K562 (cell line): ENCODE measurements around the gene ECD.

Experiments
- CCAR2 ChIP-seq: fragments of 200-400 bp; formaldehyde crosslinking; IDR thresholded peaks from 2 replicates; pipeline ENCODE4 v1.6.1; 2017; ENCODE audit warnings: mild to moderate bottlenecking, low read depth, low read length
- CREB3 ChIP-seq: fragments of 450-650 bp; conservative IDR thresholded peaks from 2 replicates; pipeline ENCODE4 v1.6.1; 2016; ENCODE audit warnings: missing genetic modification characterization, low read depth, mild to moderate bottlenecking, missing compliant biosample characterization, moderate library complexity
- CTCF ChIP-seq, 3 experiments: IDR thresholded peaks in 2 of 3; conservative IDR thresholded peaks in 1 of 3; 2 replicates each; pipeline ENCODE4 v1.5.1; 2011 to 2012; ENCODE audit warnings: low read length in 3 of 3, mild to moderate bottlenecking in 3 of 3, control low read depth in 2 of 3, improper control_type of control experiment in 1 of 3, inconsistent platforms in 1 of 3, low read depth in 1 of 3, mixed read lengths in 1 of 3, moderate library complexity in 1 of 3; ENCODE audit not compliant: insufficient read depth in 2 of 3
- DEAF1 ChIP-seq: fragments of 450-650 bp; formaldehyde crosslinking; IDR thresholded peaks from 2 replicates; pipeline ENCODE4 v1.4.0; 2020; ENCODE audit warnings: mild to moderate bottlenecking, moderate library complexity
- MLX ChIP-seq, 2 experiments: fragments of 450-650 bp in 1 of 2; sonication (generic) in 1 of 2; formaldehyde crosslinking; conservative IDR thresholded peaks; 2 replicates each; pipeline versions ENCODE4 v1.4.0 to v1.8.1; 2020 to 2022; ENCODE audit warnings: mild to moderate bottlenecking in 1 of 2, missing genetic modification reagents in 1 of 2
- MXI1 ChIP-seq: IDR thresholded peaks from 2 replicates; pipeline ENCODE4 v1.6.1; 2011; ENCODE audit warnings: low read depth, mild to moderate bottlenecking, improper control_type of control experiment, low read length
- NFATC3 ChIP-seq: fragments of 450-650 bp; IDR thresholded peaks from 2 replicates; pipeline ENCODE4 v1.6.1; 2017; ENCODE audit warnings: mild to moderate bottlenecking
- PHB2 ChIP-seq: fragments of 450-650 bp; IDR thresholded peaks from 2 replicates; pipeline ENCODE4 v1.6.1; 2017; ENCODE audit warnings: low read depth
- POLR2A ChIP-seq: fragments of 450-650 bp; conservative IDR thresholded peaks from 2 replicates; pipeline ENCODE4 v1.6.1; 2016
- RAD21 ChIP-seq, 2 experiments: fragments of 250-450 bp in 1 of 2; fragments of 450-650 bp in 1 of 2; sonication (Bioruptor Pico) in 1 of 2; formaldehyde crosslinking in 1 of 2; IDR thresholded peaks in 1 of 2; conservative IDR thresholded peaks in 1 of 2; 2 replicates each; pipeline versions ENCODE4 v1.4.0 to v1.8.0; 2020 to 2022; ENCODE audit warnings: mild to moderate bottlenecking in 2 of 2, moderate library complexity in 1 of 2
- TAF1 ChIP-seq: IDR thresholded peaks from 2 replicates; pipeline ENCODE4 v1.6.1; 2011; ENCODE audit warnings: mild to moderate bottlenecking, low read length, moderate library complexity; ENCODE audit not compliant: insufficient read depth, control insufficient read depth, severe bottlenecking; ENCODE audit errors: extremely low read depth
- ZBTB2 ChIP-seq: fragments of 450-650 bp; IDR thresholded peaks from 2 replicates; pipeline ENCODE4 v1.6.1; 2016; ENCODE audit warnings: antibody characterized with exemption
- ZNF253 ChIP-seq: fragments of 250-450 bp; sonication (Bioruptor Pico); conservative IDR thresholded peaks from 2 replicates; pipeline ENCODE4 v1.6.1; 2021; ENCODE audit warnings: mild to moderate bottlenecking
- ZNF609 ChIP-seq: sonication (generic); formaldehyde crosslinking; IDR thresholded peaks from 2 replicates; pipeline ENCODE4 v1.8.1; 2023; ENCODE audit warnings: missing genetic modification reagents, mild to moderate bottlenecking, borderline replicate concordance

- TF ChIP-seq ZNF609 (CRISPR knock-in tag) (no peak), POLR2A (no peak), PHB2 (no peak), CTCF (IDR thresholded peaks at IDR 0.05 in 2 of 3, conservative IDR thresholded peaks at IDR 0.05 in 1 of 3; ENCODE audit: insufficient read depth in 2 of 3, low read depth in 1 of 3, low read length in 3 of 3) (no peak), CCAR2 (no peak), ZBTB2 (no peak), TAF1 (no peak), DEAF1 (CRISPR knock-in tag) (no peak), MLX (CRISPR knock-in tag; conservative IDR thresholded peaks at IDR 0.05) (no peak), MXI1 (no peak), CREB3 (tag) (no peak), ZNF253 (CRISPR knock-in tag) (no peak), RAD21 (CRISPR knock-in tag; conservative IDR thresholded peaks at IDR 0.05 in 1 of 2, IDR thresholded peaks at IDR 0.05 in 1 of 2) (no peak), NFATC3 (no peak)
These were observed 37.3 kb upstream of the ECD start for GRCh38 chr10:73205081-73205480.
